Fibroblast of the conjunctiva (primary cell): ENCODE measurements around the gene CCDC138.

Experiments
- DNase-seq: peaks from one replicate; pipeline ENCODE4 v3.0.0-alpha.2; 2010; ENCODE audit warnings: low read depth

Gene CCDC138

DNA sequence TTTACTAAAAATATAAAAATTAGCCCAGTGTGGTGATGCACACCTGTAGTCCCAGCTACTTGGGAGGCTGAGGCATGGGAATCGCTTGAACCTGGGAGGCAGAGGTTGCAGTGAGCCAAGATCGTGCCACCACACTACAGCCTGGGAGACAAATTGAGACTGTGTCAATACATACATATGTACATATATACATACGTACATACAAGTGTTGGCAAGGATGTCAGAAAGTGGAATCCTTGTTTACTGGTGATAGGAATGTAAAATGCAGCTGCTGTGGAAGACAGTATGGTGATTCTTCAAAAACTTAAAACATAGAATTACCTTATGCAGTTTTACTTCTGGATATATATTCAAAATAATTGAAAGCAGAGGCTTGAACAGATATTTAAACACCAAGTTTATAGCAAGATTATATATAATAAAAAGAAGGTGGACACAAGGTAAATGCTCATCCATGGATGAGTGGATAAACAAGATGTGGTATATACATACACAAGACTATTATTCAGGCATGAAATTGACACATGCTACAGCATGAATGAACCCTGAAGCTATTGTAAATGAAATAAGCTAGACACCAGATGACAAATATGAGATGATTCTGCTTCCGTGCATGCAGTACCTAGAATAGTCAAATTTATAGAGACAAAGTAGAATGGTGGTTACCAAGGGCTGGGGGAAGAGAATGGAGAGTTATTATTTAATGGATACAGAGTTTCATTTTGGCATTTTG is 43.2 kb downstream of the CCDC138 start:
- no peak for DNase-seq

DNA sequence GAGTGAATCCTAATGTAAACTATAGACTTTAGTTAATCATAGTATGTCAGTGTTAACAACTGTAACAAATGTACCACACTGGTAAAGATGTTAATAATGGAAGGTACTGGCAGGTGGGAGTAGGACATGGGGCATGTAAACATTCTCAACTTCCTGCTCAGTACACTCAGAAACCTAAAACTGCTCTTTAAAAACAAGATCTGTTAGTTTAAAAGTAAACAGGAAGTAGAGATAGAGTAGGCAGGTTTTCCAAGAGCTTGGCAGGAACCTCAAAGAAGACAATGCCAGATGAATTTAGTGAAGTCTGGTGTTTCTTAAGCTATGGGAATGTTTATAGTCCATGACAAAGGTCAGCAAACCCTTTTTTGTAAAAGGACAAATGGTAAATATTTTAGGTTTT is 46.6 kb downstream of the CCDC138 start:
- DNase-seq: no peak

- DNase-seq: no peak
Observed at GRCh38 chr2:108834620-108835019, 48.0 kb downstream of the CCDC138 start.

DNA sequence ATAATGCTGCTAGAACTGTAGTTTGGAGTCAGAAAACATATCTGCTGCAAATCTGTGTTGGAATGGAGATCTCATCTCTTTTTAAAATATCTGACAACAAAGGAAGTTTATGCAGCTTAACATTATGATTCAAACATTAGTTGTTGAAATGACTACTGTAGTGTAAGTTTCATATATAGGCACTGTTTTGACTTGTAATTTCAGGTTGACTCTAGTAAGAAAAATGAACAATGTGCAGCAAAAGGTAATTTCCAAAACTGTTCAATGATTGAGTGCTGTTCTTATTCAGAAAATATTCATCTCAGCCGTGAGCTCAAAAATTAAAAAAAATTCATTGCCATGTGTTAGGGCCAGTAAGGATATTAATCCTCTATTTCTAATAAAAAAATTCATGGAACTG is 48.5 kb downstream of the CCDC138 start:
- DNase-seq: no peak

DNA sequence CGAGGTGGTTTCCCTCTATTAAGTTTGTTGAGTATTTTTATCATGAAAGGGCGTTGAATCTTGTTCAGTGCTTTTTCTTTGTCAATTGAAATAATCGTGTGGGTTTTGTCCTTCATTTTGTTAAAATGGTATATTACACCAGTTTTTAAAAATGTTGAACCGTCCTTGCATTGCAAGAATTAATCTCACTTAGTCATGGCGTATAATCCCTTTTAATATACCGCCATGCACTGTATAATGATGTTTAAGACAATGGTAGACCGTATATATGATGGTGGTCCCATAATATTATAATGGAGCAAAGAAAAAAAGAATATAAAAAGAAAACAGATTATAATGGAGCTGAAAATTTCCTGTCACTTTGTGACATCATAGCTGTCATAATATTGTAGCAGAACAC is 50.6 kb downstream of the CCDC138 start:
- DNase-seq: no peak

GRCh38 chr2:108841506-108841905 is 54.9 kb downstream of the CCDC138 start:
- DNase-seq: no peak

DNA sequence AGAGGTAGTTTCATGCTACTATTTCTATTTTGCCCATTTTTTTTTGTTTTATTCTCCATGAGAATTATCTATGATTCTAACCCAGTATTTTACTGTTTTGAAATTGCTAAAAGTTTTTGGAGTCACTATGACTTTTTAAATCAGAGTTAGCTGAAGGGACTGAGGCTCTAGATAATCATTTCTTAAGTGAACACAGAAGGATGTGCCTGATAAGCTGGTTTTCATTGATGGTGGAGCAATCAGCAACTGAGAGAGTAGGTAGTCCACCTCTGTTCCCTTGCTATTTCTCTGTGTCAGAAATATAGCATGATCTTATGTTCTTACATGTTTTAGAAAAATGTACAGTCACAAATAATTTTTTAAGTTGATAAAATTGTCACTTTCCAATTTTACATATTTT is 59.4 kb downstream of the CCDC138 start:
- DNase-seq: no peak

GRCh38 chr2:108847000-108847399 is 60.4 kb downstream of the CCDC138 start:
- DNase-seq: no peak

- no peak for DNase-seq
Observed at GRCh38 chr2:108852375-108852774, 65.8 kb downstream of the CCDC138 start.

- DNase-seq: no peak
Observed at GRCh38 chr2:108853421-108853820, 66.8 kb downstream of the CCDC138 start.

DNA sequence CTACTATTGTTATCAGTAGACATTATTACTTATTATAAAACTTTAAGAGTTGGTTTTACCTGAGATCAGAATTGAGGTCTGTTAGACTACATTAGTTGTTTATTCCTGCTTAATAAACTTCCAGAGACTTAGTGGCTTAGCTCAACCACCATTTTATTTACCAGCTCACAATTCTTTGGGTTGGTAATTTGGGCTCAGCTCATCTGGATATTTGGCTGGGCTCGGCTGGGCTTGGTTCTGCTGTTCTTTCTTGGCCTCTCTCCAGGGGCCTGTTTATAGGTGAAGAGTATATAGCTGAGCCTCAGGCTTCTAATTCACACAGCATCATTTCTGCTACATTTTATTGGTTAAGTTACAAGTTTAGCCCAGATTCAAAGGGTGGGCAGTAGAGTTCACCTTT is 67.9 kb downstream of the CCDC138 start:
- DNase-seq: no peak

- DNase-seq: no peak
Observed at GRCh38 chr2:108855194-108855593, 68.6 kb downstream of the CCDC138 start.

GRCh38 chr2:108858894-108859293 is 72.3 kb downstream of the CCDC138 start:
- DNase-seq: no peak

DNA sequence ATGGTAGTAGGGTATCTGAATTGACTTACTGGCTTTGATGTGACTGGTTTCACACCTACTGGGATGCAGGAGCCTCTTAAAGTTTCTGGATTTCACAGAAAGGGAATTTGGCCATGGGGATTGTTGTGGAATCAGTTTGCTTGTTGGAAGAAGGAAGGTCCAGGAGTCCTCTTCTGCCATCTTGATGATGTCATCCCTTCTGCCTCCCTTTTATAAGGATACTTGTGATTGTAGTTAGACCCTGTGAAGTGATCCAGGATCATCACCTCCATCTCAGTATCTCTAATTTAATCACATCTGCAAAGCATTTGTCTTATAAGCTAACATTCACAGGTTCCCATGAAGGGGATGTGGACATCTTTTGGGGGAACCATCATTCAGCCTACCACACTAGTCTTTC is 79.5 kb downstream of the CCDC138 start:
- no peak for DNase-seq

- DNase-seq: no peak
Observed at GRCh38 chr2:108868911-108869310, 82.3 kb downstream of the CCDC138 start.

DNA sequence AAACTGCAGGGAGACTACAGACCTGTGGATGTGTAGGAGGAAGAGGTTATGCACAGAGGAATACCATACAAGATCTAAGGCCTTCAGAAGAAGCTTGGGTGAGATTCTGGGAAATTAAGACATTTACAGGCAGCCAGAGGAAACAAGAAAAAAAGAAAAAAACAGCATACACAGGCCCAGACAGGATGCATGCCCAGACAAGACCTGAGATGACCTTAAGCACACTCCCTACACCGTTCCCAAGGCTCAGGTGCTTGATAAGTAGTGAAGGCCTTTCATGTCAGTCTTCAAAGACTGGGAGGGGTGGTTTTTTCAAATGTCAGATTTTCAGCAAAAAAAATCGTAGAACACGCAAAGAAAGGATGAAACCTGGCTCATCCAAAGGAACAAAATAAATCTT is 83.0 kb downstream of the CCDC138 start:
- DNase-seq: no peak

DNA sequence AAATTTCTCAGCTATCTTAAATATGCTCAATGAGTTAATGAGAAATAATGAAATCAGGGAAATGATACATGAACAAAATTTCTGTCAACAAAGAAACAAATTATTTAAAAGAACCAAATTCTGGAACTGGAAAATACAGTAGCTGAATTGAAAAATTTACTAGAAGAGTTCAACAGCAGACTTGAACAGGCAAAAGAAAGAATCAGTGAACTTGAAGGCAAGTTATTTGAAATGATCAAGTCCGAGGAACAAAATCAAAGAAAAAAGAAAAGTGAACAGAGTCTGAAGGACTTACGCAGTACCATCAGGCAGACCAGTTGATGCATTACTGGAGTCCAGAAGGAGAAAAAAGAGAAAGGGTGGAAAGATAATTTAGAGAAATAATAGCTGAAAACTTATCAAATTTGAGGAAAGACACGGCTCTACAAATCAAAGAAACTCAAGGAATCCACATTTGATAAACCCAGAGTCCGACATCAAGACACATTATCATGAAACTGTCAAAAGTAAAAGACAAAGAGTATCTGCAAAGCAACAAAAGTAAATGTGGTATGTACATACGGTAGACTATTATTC is 83.6 kb downstream of the CCDC138 start:
- no peak for DNase-seq

- no peak for DNase-seq
Observed at GRCh38 chr2:108877506-108877905, 90.9 kb downstream of the CCDC138 start.

DNA sequence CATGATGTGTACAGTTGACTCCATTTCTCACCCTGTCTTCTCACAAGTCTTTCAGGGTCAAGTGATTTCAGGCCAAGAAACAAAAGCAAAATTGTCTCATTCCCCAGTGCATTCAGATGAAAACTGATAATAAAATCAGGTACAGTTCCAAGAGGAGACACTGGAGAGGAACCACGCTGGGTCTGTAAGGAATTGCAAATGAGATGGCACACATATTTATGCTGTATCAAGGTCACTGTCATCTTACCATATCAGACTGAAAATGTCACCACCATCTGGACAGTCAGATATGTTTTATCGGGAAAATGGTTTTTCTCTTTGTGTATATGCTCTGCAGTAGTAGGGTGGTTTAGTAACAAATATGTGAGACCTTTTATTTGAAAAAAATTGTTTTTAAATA is 91.7 kb downstream of the CCDC138 start:
- DNase-seq: no peak

- no peak for DNase-seq
Observed at GRCh38 chr2:108884619-108885018, 98.0 kb downstream of the CCDC138 start.

- no peak for DNase-seq
Observed at GRCh38 chr2:108889907-108890306, 103.3 kb downstream of the CCDC138 start.

DNA sequence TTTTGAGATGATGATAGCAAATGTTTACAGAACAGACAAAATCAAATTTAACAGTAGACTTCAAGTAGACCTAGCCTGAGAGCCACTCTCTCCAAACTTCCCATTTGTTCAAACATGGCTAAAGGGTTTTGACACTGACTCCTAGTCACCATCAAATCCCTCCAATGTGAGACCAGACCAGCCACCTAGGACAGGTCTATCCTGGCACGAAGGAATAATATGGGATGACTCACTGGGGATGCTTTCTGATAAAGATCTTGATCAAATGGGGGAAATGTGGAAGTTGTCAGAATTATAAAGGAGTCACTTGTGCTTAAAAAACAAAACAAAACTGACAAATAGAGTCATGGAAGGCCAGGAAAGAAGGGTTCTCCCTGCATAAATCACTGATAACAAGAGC is 106.7 kb downstream of the CCDC138 start:
- DNase-seq: no peak

GRCh38 chr2:108894766-108895165 is 108.2 kb downstream of the CCDC138 start:
- no peak for DNase-seq

DNA sequence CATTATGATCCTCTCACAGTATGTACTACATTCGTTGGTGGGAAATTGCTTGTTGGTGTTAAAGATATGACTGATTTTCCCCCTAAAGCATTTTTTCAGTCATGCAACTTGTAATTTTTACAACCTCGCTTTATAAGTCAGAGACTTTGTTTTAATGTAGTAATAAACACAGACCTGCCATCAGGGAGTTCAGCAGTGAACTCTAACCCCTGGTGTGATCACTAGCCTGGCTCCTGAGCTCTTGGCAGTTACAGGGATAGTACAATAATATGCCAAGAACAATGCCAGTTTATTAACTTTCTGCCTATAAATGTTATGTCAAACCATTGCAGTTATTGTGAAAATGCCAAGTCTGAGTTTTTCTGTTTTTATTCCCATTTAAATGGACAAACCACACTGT is 108.6 kb downstream of the CCDC138 start:
- no peak for DNase-seq
